ENCODE results near the gene SART3.

The SART3 gene

GRCh38 chr12:108477055-108477880 lies 83.7 kb downstream of the SART3 start:
- TF ChIP-seq CTCF (IDR thresholded peaks at IDR 0.05; ENCODE audit: low read depth, low read length) = no peak
- DNase-seq (ENCODE audit: extremely low read depth, low read depth) = no peak

GRCh38 chr12:108475396-108475795 lies 85.6 kb downstream of the SART3 start:
- DNase-seq (ENCODE audit: extremely low read depth, low read depth) = no peak
- no peak for TF ChIP-seq CTCF (IDR thresholded peaks at IDR 0.05; ENCODE audit: low read depth, low read length)

GRCh38 chr12:108473400-108474055 lies 87.4 kb downstream of the SART3 start:
- TF ChIP-seq CTCF (IDR thresholded peaks at IDR 0.05; ENCODE audit: low read depth, low read length) = no peak
- no peak for DNase-seq (ENCODE audit: extremely low read depth, low read depth)
